Myocyte (in vitro differentiated cells): ENCODE data around the gene PSG3. TPM values are rescaled to one million over a fixed set of nuclear protein-coding genes. Genes with fewer than 3 reads are reported as not detected.
A peak's percentile ranks its signal among the peaks of the same experiment; 100 is the strongest.
"Not testable (repeated sequence)": the region's sequence is repeated elsewhere in the genome, so short reads cannot be mapped to it uniquely, and the experiment has no call there.

Experiments
- DNase-seq: peaks from one replicate; pipeline ENCODE4 v3.0.0-alpha.2; 2012; ENCODE audit warnings: low read depth
- polyA plus RNA-seq: library from polyadenylated mRNA; unstranded; fragments of >200 nt; gene quantifications from one replicate; pipeline ENCODE4 v1.2.1, GENCODE V29; 2012; ENCODE audit warnings: missing spikeins
- total RNA-seq: library from RNA; depleted of rRNA; stranded (reverse); fragments of >200 nt; gene quantifications from 2 replicates; pipeline ENCODE4 v1.2.3, GENCODE V29; 2014

PSG3 gene
- not detected in 2 replicates for total RNA-seq
- polyA plus RNA-seq, result not detected

- not testable (repeated sequence) for DNase-seq
Observed at GRCh38 chr19:42740381-42740780, at the start of gene PSG3. PSG3 (minus strand) TSS chr19:42740481; CDS start chr19:42740384, 97 bp downstream.

DNA sequence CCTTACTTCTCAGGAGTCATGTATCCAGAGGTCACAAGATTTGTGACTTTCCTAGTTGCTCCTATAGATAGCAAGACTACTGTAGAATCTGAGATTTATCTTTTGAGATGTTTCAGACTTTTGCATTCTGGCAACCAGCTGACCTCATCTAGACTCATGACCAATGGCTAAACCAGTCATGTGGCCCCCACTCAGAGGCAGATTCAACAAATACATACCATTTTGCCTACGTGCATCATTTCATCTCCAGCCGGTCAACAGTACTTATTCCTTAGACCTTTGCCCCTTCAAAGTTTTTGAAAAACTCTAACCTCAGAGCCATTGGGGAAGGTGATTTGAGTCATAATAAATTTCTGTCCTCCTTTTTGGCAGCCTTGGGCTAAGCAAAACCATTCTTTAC, 48.5 kb upstream of the PSG3 start:
- DNase-seq, result not testable (repeated sequence)

- not testable (repeated sequence) for DNase-seq
Observed at GRCh38 chr19:42787766-42788165, 47.5 kb upstream of the PSG3 start.

- peak; percentile 70 for DNase-seq
Observed at GRCh38 chr19:42776750-42777612, 36.7 kb upstream of the PSG3 start.

- DNase-seq, result not testable (repeated sequence)
Observed at GRCh38 chr19:42774510-42775158, 34.4 kb upstream of the PSG3 start.

GRCh38 chr19:42767319-42767718, 27.0 kb upstream of the PSG3 start:
- not testable (repeated sequence) for DNase-seq

DNA sequence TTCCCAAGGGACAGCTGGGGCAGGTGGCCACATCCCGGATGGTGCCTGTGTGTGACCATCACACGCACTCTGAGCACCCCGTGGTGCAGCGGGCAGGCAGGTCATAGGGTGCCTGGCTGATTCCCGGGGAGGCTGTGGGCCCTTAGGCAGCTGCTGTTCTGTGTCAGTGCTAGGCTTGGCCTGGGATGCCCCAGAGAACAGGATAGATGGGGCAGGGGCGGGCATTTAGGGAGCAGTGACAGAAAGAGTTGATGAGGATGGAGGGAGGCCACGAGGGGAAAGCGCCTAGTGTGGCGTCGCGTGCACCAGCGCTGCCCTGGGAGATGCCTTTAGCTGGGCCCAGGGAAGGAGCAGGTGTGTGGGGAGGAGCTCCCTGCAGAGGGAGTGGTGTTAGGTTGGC, 26.6 kb upstream of the PSG3 start:
- DNase-seq, result not testable (repeated sequence)

DNA sequence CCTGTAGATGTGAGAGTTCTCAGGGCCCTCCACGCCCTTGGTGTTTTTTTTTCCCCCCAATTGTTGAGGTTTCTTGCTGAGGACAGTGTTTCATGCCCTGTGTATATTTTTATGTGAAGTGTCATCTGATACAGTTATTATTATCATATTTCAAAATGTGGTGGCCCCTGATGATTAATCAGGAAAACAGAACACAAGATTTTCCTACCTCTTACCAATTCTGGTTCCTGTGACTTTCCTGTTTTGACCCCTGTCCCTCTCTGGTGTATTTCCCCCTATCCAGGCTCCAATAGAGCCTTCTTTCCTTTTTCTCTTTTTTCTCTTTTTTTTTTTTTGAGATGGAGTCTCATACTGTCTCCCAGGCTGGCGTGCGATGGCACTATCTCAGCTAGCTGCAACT, 24.6 kb upstream of the PSG3 start:
- no peak for DNase-seq

GRCh38 chr19:42762789-42763188, 22.5 kb upstream of the PSG3 start:
- no peak for DNase-seq

DNA sequence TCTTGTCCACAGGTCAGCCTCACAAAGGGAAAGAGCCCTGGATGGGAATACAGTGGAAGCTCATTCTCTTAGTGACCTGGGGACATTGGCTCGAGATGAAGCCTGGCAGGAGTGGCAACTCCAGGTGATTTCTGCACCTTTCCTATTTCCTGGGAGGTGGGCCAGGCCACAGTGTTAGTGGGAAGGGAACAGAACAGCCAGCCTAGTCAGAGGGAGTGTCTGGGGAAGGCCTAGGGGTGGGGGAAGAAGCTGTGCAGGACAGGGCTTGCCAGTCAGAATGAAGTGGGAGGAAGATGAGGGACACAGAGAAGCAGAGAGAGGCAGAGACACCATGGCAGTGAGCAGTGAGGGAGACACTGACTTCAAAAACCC, 21.6 kb upstream of the PSG3 start:
- DNase-seq, result not testable (repeated sequence)

DNA sequence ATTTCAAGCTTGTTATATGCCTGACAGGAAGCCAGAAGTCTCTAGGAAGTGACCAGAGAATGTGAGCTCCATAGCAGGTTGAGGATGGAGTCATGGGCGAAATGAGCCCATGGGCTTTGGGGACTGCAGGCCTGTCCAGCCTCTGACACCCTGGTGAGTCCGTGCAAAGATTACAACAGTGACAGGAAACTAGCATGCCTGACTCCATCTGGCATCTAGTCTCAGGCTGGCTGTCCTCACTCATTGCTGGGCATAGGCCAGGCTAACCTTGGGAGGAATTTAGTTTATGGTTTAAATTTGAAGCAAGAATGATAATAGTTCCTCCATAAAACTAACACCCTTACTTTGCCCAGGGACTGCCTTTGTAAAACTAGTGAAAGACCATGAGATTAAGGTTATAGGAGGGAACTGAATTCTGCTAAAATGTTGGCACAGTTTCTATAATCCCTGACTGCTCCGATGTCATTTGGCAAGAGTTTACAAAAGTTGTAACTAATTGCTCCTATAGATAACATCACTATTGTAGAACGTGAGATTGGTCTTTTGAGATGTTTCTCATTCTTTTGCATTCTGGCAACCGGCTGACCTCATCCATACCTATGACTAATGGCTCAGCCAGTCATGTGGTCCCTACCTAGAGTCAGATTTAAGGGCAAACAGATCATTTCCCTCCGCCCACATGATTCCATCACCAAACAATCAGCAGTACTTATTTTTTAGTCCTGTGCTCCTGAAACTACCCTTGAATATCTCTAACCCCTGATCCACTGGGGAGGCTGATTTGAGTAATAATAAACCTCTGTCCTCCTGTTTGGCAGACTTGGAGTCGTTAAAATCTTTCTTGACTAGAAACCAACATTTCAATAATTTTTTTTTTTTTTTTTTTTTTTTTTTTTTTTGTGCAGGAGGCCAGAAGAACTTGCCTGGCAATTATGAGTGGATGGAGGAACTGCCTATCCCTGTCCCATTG, 21.0 kb upstream of the PSG3 start:
- not testable (repeated sequence) for DNase-seq

DNA sequence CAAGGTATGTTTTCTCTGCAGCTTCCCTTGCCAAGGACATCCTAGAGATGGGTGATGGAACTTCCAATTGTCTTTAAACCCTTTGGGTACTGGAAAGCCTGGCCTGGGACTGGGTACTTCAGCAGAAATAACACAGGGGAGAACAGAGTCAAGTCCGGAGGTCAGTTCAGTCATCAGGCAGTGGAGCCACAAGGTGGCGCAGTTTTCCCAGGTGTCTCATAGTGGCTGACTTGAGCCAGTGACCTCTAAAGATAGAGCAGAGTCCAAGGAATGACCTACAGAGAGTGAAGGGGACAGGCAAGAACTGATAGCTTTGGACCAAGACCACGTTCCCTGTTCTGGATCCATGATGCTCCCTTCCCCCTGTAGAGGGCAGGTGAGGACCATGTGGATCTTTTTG, 18.4 kb upstream of the PSG3 start:
- not testable (repeated sequence) for DNase-seq

- not testable (repeated sequence) for DNase-seq
Observed at GRCh38 chr19:42752246-42752645, 12.0 kb upstream of the PSG3 start.

DNA sequence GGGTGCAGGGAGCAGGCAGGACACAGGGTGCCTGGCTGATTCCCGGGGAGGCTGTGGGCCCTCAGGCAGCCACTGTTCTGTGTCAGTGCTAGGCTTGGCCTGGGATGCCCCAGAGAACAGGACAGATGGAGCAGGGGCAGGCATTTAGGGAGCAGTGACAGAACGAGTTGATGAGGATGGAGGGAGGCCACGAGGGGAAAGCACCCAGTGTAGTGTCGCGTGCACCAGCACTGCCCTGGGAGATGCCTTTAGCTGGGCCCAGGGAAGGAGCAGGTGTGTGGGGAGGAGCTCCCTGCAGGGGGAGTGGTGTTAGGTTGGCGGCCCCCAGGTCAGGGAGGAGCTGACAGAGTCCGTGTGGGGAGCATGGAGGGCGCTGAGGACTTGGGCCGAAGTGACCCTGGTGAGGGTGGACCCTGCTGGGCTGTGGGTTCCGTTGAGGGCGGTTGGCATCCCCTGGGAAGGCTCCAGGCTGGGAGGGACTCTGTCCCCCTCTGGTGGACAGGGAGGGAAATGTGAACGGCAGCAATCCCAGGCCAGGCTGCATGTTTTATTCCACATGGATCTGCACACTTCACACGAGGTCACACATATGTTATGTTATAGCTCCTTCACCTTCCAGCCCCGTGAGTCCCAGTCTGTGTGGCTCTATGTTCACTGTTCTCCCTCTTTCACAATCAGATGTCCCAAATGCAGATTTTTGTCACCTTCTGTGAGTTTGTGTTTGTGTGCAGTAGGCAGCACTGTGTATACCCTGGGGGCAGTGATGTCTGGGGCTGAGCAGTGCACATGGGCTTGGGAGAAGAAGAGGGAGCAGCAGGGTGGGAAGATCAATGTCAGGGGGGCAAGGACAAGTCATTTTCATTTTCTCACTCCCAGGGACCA, 1.7 kb upstream of the PSG3 start:
- DNase-seq, result not testable (repeated sequence)

- not testable (repeated sequence) for DNase-seq
Observed at GRCh38 chr19:42737581-42738011, 2.7 kb downstream of the PSG3 start.

GRCh38 chr19:42728341-42728740, 11.9 kb downstream of the PSG3 start:
- DNase-seq, result not testable (repeated sequence)

- not testable (repeated sequence) for DNase-seq
Observed at GRCh38 chr19:42714000-42714399, 26.3 kb downstream of the PSG3 start.

- DNase-seq, result peak; percentile 18
Observed at GRCh38 chr19:42712753-42713152, 27.5 kb downstream of the PSG3 start.

DNA sequence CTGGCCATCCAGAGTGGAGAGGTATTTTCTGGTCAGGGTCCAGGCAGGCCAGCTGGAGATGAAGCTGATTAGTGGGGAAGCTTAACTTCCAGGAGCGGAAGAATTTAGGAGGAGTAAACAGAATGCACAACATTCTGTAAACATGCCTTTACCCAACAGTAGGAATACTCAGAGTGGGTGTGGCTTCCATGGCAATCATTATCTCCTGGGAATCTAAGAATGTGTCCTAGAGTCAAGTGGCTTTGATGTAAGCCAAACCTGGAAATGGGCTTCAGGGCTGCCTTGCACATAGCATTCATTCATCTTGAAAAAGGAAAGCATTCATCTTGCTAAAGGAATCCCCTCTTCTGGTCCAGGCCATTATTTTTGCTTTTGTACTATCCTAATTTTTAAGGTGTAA, 29.3 kb downstream of the PSG3 start:
- not testable (repeated sequence) for DNase-seq

DNA sequence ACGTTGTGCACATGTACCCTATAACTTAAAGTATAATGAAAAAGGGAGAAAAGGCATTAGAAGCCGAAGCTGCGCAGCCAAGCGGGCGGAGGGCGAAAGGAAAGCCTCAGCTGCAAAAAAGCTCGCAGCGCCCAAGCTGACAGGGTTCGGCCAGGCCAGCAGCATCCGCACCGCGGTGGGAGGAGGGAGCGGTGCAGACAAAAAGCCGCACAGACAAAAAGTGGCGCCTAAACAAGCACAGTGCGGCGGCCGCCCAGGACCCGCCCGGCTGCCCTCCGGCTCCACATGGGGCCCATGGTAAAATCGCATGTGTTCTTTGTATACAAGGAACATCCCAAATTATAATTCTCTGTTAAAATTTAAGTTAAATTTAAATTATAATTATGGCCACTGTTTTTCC, 42.4 kb downstream of the PSG3 start:
- no peak for DNase-seq
